OCI-LY3 (cell line): ENCODE measurements around the gene RNU7-1.

ENCODE experiments used
- EZH2phosphoT487 ChIP-seq: fragments of 200-600 bp; shearing (Covaris generic); IDR thresholded peaks from 2 replicates; pipeline ENCODE4 v1.6.1; 2018; ENCODE audit warnings: antibody characterized with exemption, mixed run types, low read depth
- TF ChIP-seq, protein P1 (sequence below): fragments of 200-600, 300-600 bp; sonication (generic); IDR thresholded peaks from 2 replicates; pipeline ENCODE4 v1.5.1; 2014; ENCODE audit warnings: antibody characterized with exemption, low read length, low read depth

DNA sequence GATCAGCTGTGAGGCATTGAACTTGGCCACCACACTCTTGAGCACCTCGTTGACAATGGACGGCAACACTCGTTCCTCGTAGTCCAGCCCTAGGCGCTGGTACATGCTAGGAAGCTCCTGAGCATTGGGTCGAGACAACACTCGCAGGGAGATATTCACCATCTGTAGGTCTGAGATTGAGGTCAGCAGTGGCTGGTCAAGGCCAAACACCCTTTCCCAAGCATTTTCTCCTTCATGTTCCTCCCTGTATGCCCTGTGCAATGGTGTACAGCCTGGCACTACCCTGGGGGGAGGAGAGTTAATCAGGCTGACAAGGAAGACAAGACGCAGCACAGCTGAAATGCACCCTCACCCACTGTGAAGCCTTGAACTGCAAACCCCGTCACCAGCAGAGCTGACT lies 24.8 kb downstream of the RNU7-1 start:
- TF ChIP-seq, protein P1, sequence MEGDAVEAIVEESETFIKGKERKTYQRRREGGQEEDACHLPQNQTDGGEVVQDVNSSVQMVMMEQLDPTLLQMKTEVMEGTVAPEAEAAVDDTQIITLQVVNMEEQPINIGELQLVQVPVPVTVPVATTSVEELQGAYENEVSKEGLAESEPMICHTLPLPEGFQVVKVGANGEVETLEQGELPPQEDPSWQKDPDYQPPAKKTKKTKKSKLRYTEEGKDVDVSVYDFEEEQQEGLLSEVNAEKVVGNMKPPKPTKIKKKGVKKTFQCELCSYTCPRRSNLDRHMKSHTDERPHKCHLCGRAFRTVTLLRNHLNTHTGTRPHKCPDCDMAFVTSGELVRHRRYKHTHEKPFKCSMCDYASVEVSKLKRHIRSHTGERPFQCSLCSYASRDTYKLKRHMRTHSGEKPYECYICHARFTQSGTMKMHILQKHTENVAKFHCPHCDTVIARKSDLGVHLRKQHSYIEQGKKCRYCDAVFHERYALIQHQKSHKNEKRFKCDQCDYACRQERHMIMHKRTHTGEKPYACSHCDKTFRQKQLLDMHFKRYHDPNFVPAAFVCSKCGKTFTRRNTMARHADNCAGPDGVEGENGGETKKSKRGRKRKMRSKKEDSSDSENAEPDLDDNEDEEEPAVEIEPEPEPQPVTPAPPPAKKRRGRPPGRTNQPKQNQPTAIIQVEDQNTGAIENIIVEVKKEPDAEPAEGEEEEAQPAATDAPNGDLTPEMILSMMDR: no peak
- TF ChIP-seq EZH2phosphoT487: no peak
